CD4-positive, alpha-beta T cell treated with Interleukin-4 for 1 hour (primary cell): ENCODE measurements around the gene MC4R.

ENCODE experiments used
- DNase-seq, 2 donors: peaks; one replicate each; pipeline ENCODE4 v3.0.0-alpha.2; 2020 to 2022

MC4R gene

GRCh38 chr18:60322591-60322990 is 50.0 kb downstream of the MC4R start:
- DNase-seq = no peak
